ENCODE measurements around the gene RASSF8. TPM values are rescaled to one million over a fixed set of nuclear protein-coding genes. Genes with fewer than 3 reads are reported as not detected.

The RASSF8 gene
- total RNA-seq, 1 donor from 2014 or later: 39.5 TPM

DNA sequence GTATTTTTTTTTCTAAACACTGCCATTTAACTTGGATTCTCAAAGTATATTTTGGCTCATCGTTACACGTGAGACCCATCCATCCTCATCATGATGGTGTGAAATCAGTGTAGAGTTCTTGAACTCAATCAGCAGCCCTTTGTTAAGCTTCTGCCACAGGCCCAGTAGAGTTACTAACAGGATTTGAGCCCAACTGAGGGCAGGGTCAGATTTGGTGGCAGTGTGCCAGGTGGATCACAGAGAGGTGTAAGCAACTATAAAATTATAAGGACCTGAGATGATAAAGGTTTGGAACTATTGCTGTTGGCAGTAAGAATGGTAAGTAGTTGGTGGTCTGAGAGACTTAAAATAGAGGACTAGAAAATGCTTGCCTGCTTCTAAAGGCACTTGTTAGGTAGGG is 72.8 kb downstream of the RASSF8 start:
- Mint-ChIP-seq H3K4me3 (ENCODE audit: unreplicated experiment) (no peak overlapping the region), H3K27ac (ENCODE audit: unreplicated experiment) (no peak overlapping the region), H3K36me3 (ENCODE audit: low read depth, unreplicated experiment) (no peaks in the 10 kb centered on the region), H3K9me3 (ENCODE audit: unreplicated experiment) (no peaks in the 10 kb centered on the region), H3K4me1 (ENCODE audit: low read depth, unreplicated experiment) (peaks cover 9% of the 10 kb centered on the region), H3K27me3 (ENCODE audit: low read depth, unreplicated experiment) (no peaks in the 10 kb centered on the region)
- FAIRE-seq (no peak), DNase-seq (ENCODE audit: low read depth) (no peak)
- H4K20me1 ChIP-seq (ENCODE audit: insufficient read depth, low read length): peaks cover 27% of the 10 kb centered on the region
- H3K79me2 ChIP-seq (ENCODE audit: insufficient read depth, low read length): peaks cover 82% of the 10 kb centered on the region
- H3K27ac ChIP-seq (ENCODE audit: low read depth, low read length): no peak overlapping the region
- no peaks in the 10 kb centered on the region for H3K4me1 ChIP-seq (ENCODE audit: insufficient read depth, low read length)
- TF ChIP-seq CTCF (IDR thresholded peaks at IDR 0.05; ENCODE audit: insufficient read depth, low read depth, low read length) (no peak), EZH2 (IDR thresholded peaks at IDR 0.05; ENCODE audit: insufficient read depth, low read length) (no peak)
- H3K4me2 ChIP-seq (ENCODE audit: low read length): no peak overlapping the region
- no peak overlapping the region for H2AFZ ChIP-seq (ENCODE audit: low read depth, low read length)
- H3K9ac ChIP-seq (ENCODE audit: low read length): no peak overlapping the region
- H3K4me3 ChIP-seq (ENCODE audit: insufficient read depth, low read depth, low read length): no peak overlapping the region
- no peaks in the 10 kb centered on the region for H3K36me3 ChIP-seq (ENCODE audit: insufficient read depth, low read length)
- H3K27me3 ChIP-seq (ENCODE audit: insufficient read depth, low read length): no peaks in the 10 kb centered on the region
- no peaks in the 10 kb centered on the region for H3K9me3 ChIP-seq (ENCODE audit: insufficient read depth, low read depth, low read length)

DNA sequence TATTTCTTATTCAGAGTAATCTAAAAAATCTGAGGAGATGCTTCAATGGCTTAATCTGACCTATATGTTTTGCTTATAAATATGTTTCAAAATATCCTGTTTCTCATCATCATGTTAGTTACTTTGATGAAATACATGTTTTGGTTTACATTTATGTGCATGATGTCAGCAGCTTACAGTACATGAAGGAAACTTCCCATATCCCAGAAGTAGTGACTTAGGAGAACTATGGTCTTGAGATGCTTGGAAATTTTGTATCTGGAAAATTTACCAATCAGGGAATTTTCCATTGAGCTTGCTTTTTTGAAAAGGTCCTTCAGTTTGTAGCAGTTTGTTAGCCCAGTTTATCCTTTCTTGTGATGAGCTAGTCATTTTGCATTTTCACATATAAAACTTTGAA is 73.3 kb downstream of the RASSF8 start:
- peaks cover 27% of the 10 kb centered on the region for H4K20me1 ChIP-seq (ENCODE audit: insufficient read depth, low read length)
- no peaks in the 10 kb centered on the region for H3K4me1 ChIP-seq (ENCODE audit: insufficient read depth, low read length)
- Mint-ChIP-seq H3K4me3 (ENCODE audit: unreplicated experiment) (no peak overlapping the region), H3K27ac (ENCODE audit: unreplicated experiment) (no peak overlapping the region), H3K9me3 (ENCODE audit: unreplicated experiment) (no peaks in the 10 kb centered on the region), H3K36me3 (ENCODE audit: low read depth, unreplicated experiment) (no peaks in the 10 kb centered on the region), H3K4me1 (ENCODE audit: low read depth, unreplicated experiment) (peaks cover 9% of the 10 kb centered on the region), H3K27me3 (ENCODE audit: low read depth, unreplicated experiment) (no peaks in the 10 kb centered on the region)
- H3K27ac ChIP-seq (ENCODE audit: low read depth, low read length): no peak overlapping the region
- DNase-seq (ENCODE audit: low read depth) (no peak), FAIRE-seq (no peak)
- no peak overlapping the region for H3K9ac ChIP-seq (ENCODE audit: low read length)
- peaks cover 82% of the 10 kb centered on the region for H3K79me2 ChIP-seq (ENCODE audit: insufficient read depth, low read length)
- TF ChIP-seq CTCF (IDR thresholded peaks at IDR 0.05; ENCODE audit: insufficient read depth, low read depth, low read length): no peak
- no peak for TF ChIP-seq EZH2 (IDR thresholded peaks at IDR 0.05; ENCODE audit: insufficient read depth, low read length)
- no peaks in the 10 kb centered on the region for H3K27me3 ChIP-seq (ENCODE audit: insufficient read depth, low read length)
- no peak overlapping the region for H2AFZ ChIP-seq (ENCODE audit: low read depth, low read length)
- H3K36me3 ChIP-seq (ENCODE audit: insufficient read depth, low read length): no peaks in the 10 kb centered on the region
- no peak overlapping the region for H3K4me3 ChIP-seq (ENCODE audit: insufficient read depth, low read depth, low read length)
- H3K4me2 ChIP-seq (ENCODE audit: low read length): no peak overlapping the region
- H3K9me3 ChIP-seq (ENCODE audit: insufficient read depth, low read depth, low read length): no peaks in the 10 kb centered on the region

DNA sequence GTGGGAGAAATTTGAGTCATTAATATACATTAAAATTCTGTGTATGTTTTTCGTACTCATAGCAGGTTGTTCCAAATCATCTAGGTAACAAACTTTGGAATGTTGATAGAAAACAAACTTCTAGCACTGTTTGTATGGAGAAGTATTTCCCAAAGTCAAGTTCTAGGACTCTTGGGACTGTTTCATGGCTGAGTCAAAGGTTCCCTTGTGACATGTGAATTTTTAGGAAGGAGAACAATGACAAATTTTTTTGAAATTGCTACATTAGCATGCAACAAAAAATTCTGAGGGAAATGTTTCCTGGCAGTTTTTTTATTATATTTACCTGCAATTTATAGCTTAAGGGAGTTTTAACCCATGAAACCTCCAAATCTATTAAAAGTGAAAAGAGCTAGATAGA is 73.8 kb downstream of the RASSF8 start:
- peaks cover 82% of the 10 kb centered on the region for H3K79me2 ChIP-seq (ENCODE audit: insufficient read depth, low read length)
- H3K4me3 Mint-ChIP-seq (ENCODE audit: unreplicated experiment): no peak overlapping the region
- H3K27me3 ChIP-seq (ENCODE audit: insufficient read depth, low read length): no peaks in the 10 kb centered on the region
- no peaks in the 10 kb centered on the region for H3K27me3 Mint-ChIP-seq (ENCODE audit: low read depth, unreplicated experiment)
- no peak overlapping the region for H3K4me2 ChIP-seq (ENCODE audit: low read length)
- no peaks in the 10 kb centered on the region for H3K4me1 ChIP-seq (ENCODE audit: insufficient read depth, low read length)
- H2AFZ ChIP-seq (ENCODE audit: low read depth, low read length): no peak overlapping the region
- no peaks in the 10 kb centered on the region for H3K9me3 ChIP-seq (ENCODE audit: insufficient read depth, low read depth, low read length)
- no peak overlapping the region for H3K4me3 ChIP-seq (ENCODE audit: insufficient read depth, low read depth, low read length)
- H3K9me3 Mint-ChIP-seq (ENCODE audit: unreplicated experiment): no peaks in the 10 kb centered on the region
- H3K27ac ChIP-seq (ENCODE audit: low read depth, low read length): no peak overlapping the region
- no peak for TF ChIP-seq CTCF (IDR thresholded peaks at IDR 0.05; ENCODE audit: insufficient read depth, low read depth, low read length)
- TF ChIP-seq EZH2 (IDR thresholded peaks at IDR 0.05; ENCODE audit: insufficient read depth, low read length): no peak
- no peak overlapping the region for H3K27ac Mint-ChIP-seq (ENCODE audit: unreplicated experiment)
- H3K36me3 Mint-ChIP-seq (ENCODE audit: low read depth, unreplicated experiment): no peaks in the 10 kb centered on the region
- DNase-seq (ENCODE audit: low read depth): no peak
- peaks cover 9% of the 10 kb centered on the region for H3K4me1 Mint-ChIP-seq (ENCODE audit: low read depth, unreplicated experiment)
- FAIRE-seq: no peak
- H3K9ac ChIP-seq (ENCODE audit: low read length): no peak overlapping the region
- no peaks in the 10 kb centered on the region for H3K36me3 ChIP-seq (ENCODE audit: insufficient read depth, low read length)
- H4K20me1 ChIP-seq (ENCODE audit: insufficient read depth, low read length): peaks cover 30% of the 10 kb centered on the region
